Panc1 (cell line): ENCODE results near the gene CYP26B1. TPM values are rescaled to one million over a fixed set of nuclear protein-coding genes. Genes with fewer than 3 reads are reported as not detected.

ENCODE experiments used
- ATAC-seq: fragments of 200-7000 bp; cut with Tn5 transposase; 2 replicates; pipeline ENCODE4 v1.9.1; 2020; ENCODE audit warnings: mild to moderate bottlenecking, moderate library complexity
- BruUV-seq: library from RNA; stranded (reverse); fragments of 400-500 nt; replicated peaks from 2 replicates; lab custom pipeline; 2021; lab: Mats Ljungman, UMichigan
- CTCF ChIA-PET: fragments of 300-600 bp; sonication (Branson Sonifier 250); formaldehyde crosslinking; loops from one replicate; lab custom pipeline; 2022; ENCODE audit warnings: antibody characterized with exemption; lab: Charles Lee
- POLR2A ChIA-PET: fragments of 300-600 bp; sonication (Branson Sonifier 250); formaldehyde crosslinking; loops from one replicate; lab custom pipeline; 2022; ENCODE audit warnings: antibody characterized with exemption; lab: Charles Lee
- DNase-seq: peaks from one replicate; pipeline ENCODE4 v3.0.0-alpha.2; 2010; ENCODE audit warnings: low read depth, low spot score
- H3K27ac ChIP-seq: 2 replicates; pipeline ENCODE4 v1.5.1; 2011; ENCODE audit warnings: mild to moderate bottlenecking, low read length, inconsistent platforms
- H3K27me3 ChIP-seq: fragments of 200-500 bp; sonication (Bioruptor generic); 2 replicates; pipeline ENCODE4 v1.6.0; 2014; ENCODE audit warnings: low read length, inconsistent platforms; ENCODE audit not compliant: control insufficient read depth, insufficient read depth
- H3K36me3 ChIP-seq: fragments of 200-500 bp; sonication (Bioruptor generic); 2 replicates; pipeline ENCODE4 v1.5.1; 2014; ENCODE audit warnings: inconsistent platforms, mild to moderate bottlenecking, low read length, moderate library complexity; ENCODE audit not compliant: control insufficient read depth, insufficient read depth
- H3K4me1 ChIP-seq: 2 replicates; pipeline ENCODE4 v1.5.1; 2011; ENCODE audit warnings: inconsistent platforms, mild to moderate bottlenecking, low read length, moderate library complexity; ENCODE audit not compliant: control insufficient read depth, insufficient read depth
- H3K4me3 ChIP-seq, 2 experiments: 2 replicates each; pipeline ENCODE4 v1.5.1; 2011 to 2012; ENCODE audit warnings: low read depth in 2 of 2, low read length in 2 of 2, mild to moderate bottlenecking in 2 of 2, inconsistent platforms in 1 of 2, moderate library complexity in 1 of 2
- H3K9me3 ChIP-seq: fragments of 200-500 bp; sonication (Bioruptor generic); 2 replicates; pipeline ENCODE4 v1.5.1; 2014; ENCODE audit warnings: low read depth, mild to moderate bottlenecking, inconsistent platforms, low read length, moderate library complexity; ENCODE audit not compliant: control insufficient read depth, insufficient read depth
- CTCF ChIP-seq: fragments of 450-650 bp; IDR thresholded peaks from 2 replicates; pipeline ENCODE4 v1.5.1; 2017; ENCODE audit warnings: mild to moderate bottlenecking
- POLR2AphosphoS5 ChIP-seq: IDR thresholded peaks from 2 replicates; pipeline ENCODE4 v1.6.1; 2012; ENCODE audit warnings: mild to moderate bottlenecking, low read depth, low read length, moderate library complexity
- REST ChIP-seq, 2 experiments: IDR thresholded peaks; 2 replicates each; pipeline ENCODE4 v1.6.1; 2011 to 2012; ENCODE audit warnings: low read depth in 2 of 2, control low read depth in 1 of 2, low read length in 1 of 2, mild to moderate bottlenecking in 1 of 2, moderate library complexity in 1 of 2; ENCODE audit not compliant: insufficient read depth in 1 of 2
- SIN3A ChIP-seq: IDR thresholded peaks from 2 replicates; pipeline ENCODE4 v1.6.1; 2012; ENCODE audit warnings: low read depth, mild to moderate bottlenecking, low read length, moderate library complexity, borderline replicate concordance; ENCODE audit not compliant: insufficient read depth
- TCF7L2 ChIP-seq: IDR thresholded peaks from 2 replicates; pipeline ENCODE4 v1.6.1; 2011; ENCODE audit warnings: mild to moderate bottlenecking, low read depth, low read length, inconsistent platforms
- in situ Hi-C: cut with HindIII; loops from 2 replicates; pipeline ENCODE4 v1.10.0; 2016; ENCODE audit warnings: low sequenced_read_pairs, low pct_unique_long_range_greater_than_20kb
- intact Hi-C: fragments of 100-400 bp; cut with micrococcal nuclease; formaldehyde crosslinking; loops from one replicate; pipeline ENCODE4 v1.10.0; 2022; ENCODE audit not compliant: unreplicated experiment
- total RNA-seq: library from RNA; stranded (reverse); gene quantifications from one replicate; pipeline ENCODE4 v1.2.1, GENCODE V29; 2021; ENCODE audit not compliant: unreplicated experiment

Gene CYP26B1
- total RNA-seq, 1 experiment from 2014 or later = 12.3 TPM

- no TSS peak for BruUV-seq
- in situ Hi-C loops = no loop called here
- Histone ChIP-seq H3K27ac (no peak overlapping the region), H3K4me3 (no peak overlapping the region), H3K9me3 (no peaks in the 10 kb centered on the region), H3K36me3 (no peaks in the 10 kb centered on the region), H3K4me1 (no peaks in the 10 kb centered on the region), H3K27me3 (peaks cover 24% of the 10 kb centered on the region; the same call in 1 of the 2 replicates)
- POLR2A ChIA-PET = no interaction called here
- ATAC-seq (no peak), DNase-seq (no peak)
- TF ChIP-seq CTCF (no peak), POLR2AphosphoS5 (no peak), TCF7L2 (no peak), SIN3A (no peak), REST (IDR thresholded peaks at IDR 0.05; ENCODE audit: insufficient read depth in 1 of 2, low read depth in 2 of 2, low read length in 1 of 2) (no peak)
- intact Hi-C loops = no loop called here
- CTCF ChIA-PET = no interaction called here
Observed at GRCh38 chr2:72103690-72104089, 44.0 kb downstream of the CYP26B1 start.

DNA sequence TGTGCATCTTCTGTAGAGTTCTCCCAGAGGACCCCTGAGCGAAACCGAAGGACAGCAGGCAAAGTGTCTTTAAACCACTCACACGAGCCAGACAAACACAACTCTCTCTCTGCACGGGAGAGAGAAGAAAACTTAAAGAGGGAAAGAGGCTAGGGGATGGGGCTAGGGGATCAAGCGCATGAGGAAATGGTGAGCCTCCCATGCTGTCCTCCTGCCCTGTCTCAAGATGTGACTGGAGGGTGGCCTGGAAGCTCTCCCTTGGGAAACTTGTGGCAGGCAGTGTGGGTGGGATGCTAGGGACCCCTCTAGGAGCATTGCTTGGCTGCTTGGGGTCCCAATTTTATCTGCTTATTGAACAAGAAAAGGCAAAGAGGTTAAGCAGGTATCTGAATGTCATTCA, 44.5 kb downstream of the CYP26B1 start:
- ATAC-seq (no peak), DNase-seq (no peak)
- Histone ChIP-seq H3K27ac (no peak overlapping the region), H3K9me3 (no peaks in the 10 kb centered on the region), H3K27me3 (peaks cover 24% of the 10 kb centered on the region; the same call in 1 of the 2 replicates), H3K36me3 (no peaks in the 10 kb centered on the region), H3K4me3 (no peak overlapping the region), H3K4me1 (no peaks in the 10 kb centered on the region)
- no peak for TF ChIP-seq REST (IDR thresholded peaks at IDR 0.05; ENCODE audit: insufficient read depth in 1 of 2, low read depth in 2 of 2, low read length in 1 of 2)
- TF ChIP-seq TCF7L2 = no peak
- no peak for TF ChIP-seq SIN3A
- TF ChIP-seq CTCF = no peak
- TF ChIP-seq POLR2AphosphoS5 = no peak
- intact Hi-C loops = no loop called here
- in situ Hi-C loops = no loop called here
- ChIA-PET POLR2A (no interaction called here), CTCF (no interaction called here)
- BruUV-seq = no TSS peak
